CD4-positive, alpha-beta T cell treated with Interleukin-6 for 4 hours (primary cell): ENCODE measurements around the gene MAP6.

Experiments
- DNase-seq: peaks from one replicate; pipeline ENCODE4 v3.0.0-alpha.2; 2020; ENCODE audit warnings: mixed read lengths

MAP6 gene

GRCh38 chr11:75627906-75628668 lies 40.8 kb downstream of the MAP6 start:
- no peak for DNase-seq

GRCh38 chr11:75626889-75627529 lies 41.8 kb downstream of the MAP6 start:
- DNase-seq, result no peak

GRCh38 chr11:75625991-75626888 lies 42.6 kb downstream of the MAP6 start:
- DNase-seq, result no peak

- no peak for DNase-seq
Observed at GRCh38 chr11:75625021-75625420, 43.8 kb downstream of the MAP6 start.

GRCh38 chr11:75616281-75616680 lies 52.6 kb downstream of the MAP6 start:
- no peak for DNase-seq

- no peak for DNase-seq
Observed at GRCh38 chr11:75615751-75616150, 53.1 kb downstream of the MAP6 start.

GRCh38 chr11:75611823-75612222 lies 57.0 kb downstream of the MAP6 start:
- no peak for DNase-seq

GRCh38 chr11:75606099-75606498 lies 62.7 kb downstream of the MAP6 start:
- DNase-seq, result no peak

- DNase-seq, result no peak
Observed at GRCh38 chr11:75603791-75604736, 64.8 kb downstream of the MAP6 start.

- no peak for DNase-seq
Observed at GRCh38 chr11:75602951-75603350, 65.9 kb downstream of the MAP6 start.

GRCh38 chr11:75601494-75601893 lies 67.3 kb downstream of the MAP6 start:
- DNase-seq, result no peak

- no peak for DNase-seq
Observed at GRCh38 chr11:75600356-75600755, 68.5 kb downstream of the MAP6 start.

GRCh38 chr11:75598900-75599299 lies 69.9 kb downstream of the MAP6 start:
- DNase-seq, result no peak

GRCh38 chr11:75598264-75598663 lies 70.6 kb downstream of the MAP6 start:
- DNase-seq, result no peak

GRCh38 chr11:75597636-75598035 lies 71.2 kb downstream of the MAP6 start:
- no peak for DNase-seq

GRCh38 chr11:75596914-75597313 lies 71.9 kb downstream of the MAP6 start:
- no peak for DNase-seq

GRCh38 chr11:75595429-75595828 lies 73.4 kb downstream of the MAP6 start:
- DNase-seq, result no peak

GRCh38 chr11:75594211-75594610 lies 74.6 kb downstream of the MAP6 start:
- DNase-seq, result no peak

- DNase-seq, result no peak
Observed at GRCh38 chr11:75593286-75593915, 75.4 kb downstream of the MAP6 start.

GRCh38 chr11:75592715-75593114 lies 76.1 kb downstream of the MAP6 start:
- no peak for DNase-seq

- DNase-seq, result no peak
Observed at GRCh38 chr11:75591966-75592365, 76.9 kb downstream of the MAP6 start.

GRCh38 chr11:75591371-75591770 lies 77.5 kb downstream of the MAP6 start:
- DNase-seq, result no peak
